NOMO-1 (cell line): ENCODE data around the gene PHF19.

Experiments used
- DNase-seq, 2 experiments: peaks; one replicate each; lab custom pipeline; 2025; ENCODE audit not compliant: unreplicated experiment in 2 of 2; lab: John Stamatoyannopoulos, UW

PHF19 gene

DNA sequence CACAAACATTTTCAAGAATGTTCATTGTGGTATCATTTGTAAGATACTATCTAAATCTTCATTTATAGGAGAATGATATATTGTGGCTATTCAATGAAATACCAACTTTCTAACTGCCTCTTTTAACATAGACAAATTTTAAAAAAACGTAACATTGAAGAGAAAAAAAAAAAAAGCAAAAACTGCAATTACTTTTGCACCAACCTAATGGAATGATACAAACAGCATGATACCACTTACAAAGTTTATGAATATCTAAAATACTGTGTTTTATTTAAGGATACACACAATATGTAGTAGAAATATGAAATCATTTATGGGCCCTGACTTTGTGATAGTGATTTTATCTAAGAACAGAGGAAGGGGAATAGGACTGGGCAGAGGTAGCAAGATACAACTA, 58.4 kb downstream of the PHF19 start:
- no peak for DNase-seq

GRCh38 chr9:120815075-120815474, 61.9 kb downstream of the PHF19 start:
- DNase-seq: no peak

DNA sequence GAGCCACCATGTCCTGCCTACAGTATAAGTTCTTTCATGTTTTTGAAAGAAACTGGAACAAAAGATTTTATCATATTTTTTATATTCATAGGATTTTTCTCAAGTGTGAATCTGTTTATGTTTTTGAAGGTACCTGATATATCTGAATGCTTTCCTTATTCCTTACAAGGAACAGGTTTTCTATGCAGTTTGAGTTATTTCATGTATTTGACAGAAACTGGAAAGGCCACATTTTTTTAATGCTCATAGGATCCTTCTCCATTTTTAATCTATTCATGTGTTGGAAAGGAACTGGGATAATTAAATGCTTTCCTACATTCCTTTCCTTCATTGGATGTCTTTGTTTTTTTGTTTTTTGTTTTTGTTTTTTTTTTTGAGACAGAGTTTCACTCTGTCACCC, 68.1 kb downstream of the PHF19 start:
- DNase-seq: no peak

DNA sequence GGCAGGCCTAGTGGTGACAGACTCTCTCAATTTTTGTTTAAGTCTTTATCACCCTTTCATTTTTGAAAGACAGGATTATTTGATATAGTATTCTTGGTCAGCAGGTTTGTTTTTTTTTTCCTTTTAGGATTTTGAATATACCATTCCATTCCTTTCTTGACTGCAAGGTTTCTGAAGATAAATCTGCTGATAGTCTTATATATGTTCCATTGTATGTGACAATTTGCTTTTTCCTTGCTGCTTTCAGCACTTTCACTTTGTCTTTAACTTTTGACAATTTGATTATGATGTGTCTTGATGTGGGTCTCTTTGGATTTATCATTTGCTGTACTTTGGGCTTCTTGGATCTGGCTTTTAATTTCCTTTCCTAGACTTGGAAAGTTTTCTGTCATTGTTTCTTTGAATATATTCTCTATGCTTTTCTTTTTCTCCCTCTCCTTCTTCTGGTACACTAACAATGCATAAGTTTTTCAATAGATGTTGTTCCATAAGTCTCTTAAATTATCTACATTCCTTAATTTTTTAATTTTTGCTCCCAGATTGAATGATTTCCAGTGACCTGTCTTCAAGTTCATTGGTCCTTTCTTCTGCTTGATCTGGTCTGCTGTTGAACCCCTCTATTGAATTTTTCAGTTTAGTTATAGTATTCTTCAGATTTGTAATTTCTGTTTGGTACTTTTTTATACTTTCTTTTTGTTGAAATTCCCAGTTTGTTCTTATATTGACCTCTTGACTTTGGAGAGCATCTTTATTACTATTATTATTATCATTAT, 69.2 kb downstream of the PHF19 start:
- DNase-seq: no peak
